Thoracic aorta (tissue), 2 donors: Measurements from ENCODE around the gene ANKRD52. TPM values are rescaled to one million over a fixed set of nuclear protein-coding genes. Genes with fewer than 3 reads are reported as not detected.
"Not testable (repeated sequence)": the region's sequence is repeated elsewhere in the genome, so short reads cannot be mapped to it uniquely, and the experiment has no call there.

Experiments used
- ATAC-seq: fragments of 150-250 bp; one replicate; pipeline ENCODE4 v1.8.0; 2017; ENCODE audit warnings: low read depth; ENCODE audit not compliant: insufficient number of reproducible peaks, low FRiP score
- DNase-seq: peaks from one replicate; pipeline ENCODE4 v3.0.0-alpha.2; 2020; ENCODE audit warnings: low spot score
- H3K27ac ChIP-seq, 2 donors: fragments of 200-600 bp; sonication (generic); 1 replicate in 1 of 2; 2 replicates in 1 of 2; pipeline ENCODE4 v1.5.1; 2016; ENCODE audit warnings: mild to moderate bottlenecking in 2 of 2, moderate library complexity in 2 of 2
- H3K27me3 ChIP-seq: fragments of 200-600 bp; sonication (generic); replicated peaks from 2 replicates; pipeline ENCODE4 v1.6.0; 2016; ENCODE audit warnings: mild to moderate bottlenecking; ENCODE audit not compliant: insufficient read depth
- H3K36me3 ChIP-seq: fragments of 200-600 bp; sonication (generic); one replicate; pipeline ENCODE4 v1.5.1; 2016
- H3K4me1 ChIP-seq, 2 donors: fragments of 200-600 bp; sonication (generic); 1 replicate in 1 of 2; 2 replicates in 1 of 2; pipeline versions ENCODE4 v1.5.1 to v1.6.0; 2016; ENCODE audit warnings: low read depth in 2 of 2, mild to moderate bottlenecking in 1 of 2; ENCODE audit not compliant: control insufficient read depth in 1 of 2
- H3K4me3 ChIP-seq: fragments of 200-600 bp; sonication (generic); 2 replicates; pipeline ENCODE4 v1.5.1; 2016; ENCODE audit warnings: mild to moderate bottlenecking
- H3K9me3 ChIP-seq: fragments of 200-600 bp; sonication (generic); 2 replicates; pipeline ENCODE4 v1.5.1; 2016
- total RNA-seq, 2 donors: library from RNA; depleted of rRNA; stranded (reverse); fragments of >200 nt; gene quantifications; one replicate each; pipeline versions ENCODE4 v1.1.0 to v1.2.3, GENCODE V29; 2016
- TF ChIP-seq, protein P1 (sequence below): fragments of 200-600 bp; sonication (generic); IDR thresholded peaks from one replicate; pipeline ENCODE4 v1.5.1; 2019; ENCODE audit warnings: antibody characterized with exemption

Gene ANKRD52
- total RNA-seq, 2 donors from 2014 or later = 30.9 to 36.3 TPM

DNA sequence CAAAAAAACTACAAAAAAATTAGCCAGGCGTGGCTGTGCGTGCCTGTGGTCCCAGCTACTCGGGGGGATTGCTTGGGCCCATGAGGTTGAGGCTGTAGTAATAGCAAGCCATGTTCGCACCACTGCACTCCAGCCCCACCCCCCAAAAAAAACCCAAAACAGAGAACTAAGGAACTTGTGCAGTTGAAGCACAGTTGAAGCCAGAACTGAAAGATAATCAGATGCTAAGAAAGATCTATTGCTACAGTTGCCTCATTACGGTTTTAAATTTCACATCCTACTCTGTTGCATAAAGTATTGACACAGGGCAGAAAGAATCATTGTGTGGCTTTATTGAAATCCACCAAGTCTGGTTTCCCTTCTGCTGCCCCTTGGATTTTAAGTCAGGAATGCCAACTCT is 38.1 kb upstream of the ANKRD52 start:
- Histone ChIP-seq H3K27me3 (no peaks in the 10 kb centered on the region), H3K4me3 (no peak overlapping the region), H3K4me1 (peaks cover 15 to 41% of the 10 kb centered on the region in 2 donors), H3K9me3 (no peaks in the 10 kb centered on the region), H3K36me3 (no peaks in the 10 kb centered on the region), H3K27ac (no peak overlapping the region)
- DNase-seq (no peak), ATAC-seq (no peak)
- TF ChIP-seq, protein P1, sequence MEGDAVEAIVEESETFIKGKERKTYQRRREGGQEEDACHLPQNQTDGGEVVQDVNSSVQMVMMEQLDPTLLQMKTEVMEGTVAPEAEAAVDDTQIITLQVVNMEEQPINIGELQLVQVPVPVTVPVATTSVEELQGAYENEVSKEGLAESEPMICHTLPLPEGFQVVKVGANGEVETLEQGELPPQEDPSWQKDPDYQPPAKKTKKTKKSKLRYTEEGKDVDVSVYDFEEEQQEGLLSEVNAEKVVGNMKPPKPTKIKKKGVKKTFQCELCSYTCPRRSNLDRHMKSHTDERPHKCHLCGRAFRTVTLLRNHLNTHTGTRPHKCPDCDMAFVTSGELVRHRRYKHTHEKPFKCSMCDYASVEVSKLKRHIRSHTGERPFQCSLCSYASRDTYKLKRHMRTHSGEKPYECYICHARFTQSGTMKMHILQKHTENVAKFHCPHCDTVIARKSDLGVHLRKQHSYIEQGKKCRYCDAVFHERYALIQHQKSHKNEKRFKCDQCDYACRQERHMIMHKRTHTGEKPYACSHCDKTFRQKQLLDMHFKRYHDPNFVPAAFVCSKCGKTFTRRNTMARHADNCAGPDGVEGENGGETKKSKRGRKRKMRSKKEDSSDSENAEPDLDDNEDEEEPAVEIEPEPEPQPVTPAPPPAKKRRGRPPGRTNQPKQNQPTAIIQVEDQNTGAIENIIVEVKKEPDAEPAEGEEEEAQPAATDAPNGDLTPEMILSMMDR = no peak

- no peaks in the 10 kb centered on the region for H3K9me3 ChIP-seq
- TF ChIP-seq, protein P1 = no peak
- H3K27me3 ChIP-seq = no peaks in the 10 kb centered on the region
- H3K36me3 ChIP-seq = no peaks in the 10 kb centered on the region
- DNase-seq (no peak), ATAC-seq (no peak)
- peaks cover 5 to 28% of the 10 kb centered on the region in 2 donors for H3K4me1 ChIP-seq
- no peak overlapping the region for H3K4me3 ChIP-seq
- no peak overlapping the region for H3K27ac ChIP-seq
These were observed 35.6 kb upstream of the ANKRD52 start for GRCh38 chr12:56293795-56294194.

DNA sequence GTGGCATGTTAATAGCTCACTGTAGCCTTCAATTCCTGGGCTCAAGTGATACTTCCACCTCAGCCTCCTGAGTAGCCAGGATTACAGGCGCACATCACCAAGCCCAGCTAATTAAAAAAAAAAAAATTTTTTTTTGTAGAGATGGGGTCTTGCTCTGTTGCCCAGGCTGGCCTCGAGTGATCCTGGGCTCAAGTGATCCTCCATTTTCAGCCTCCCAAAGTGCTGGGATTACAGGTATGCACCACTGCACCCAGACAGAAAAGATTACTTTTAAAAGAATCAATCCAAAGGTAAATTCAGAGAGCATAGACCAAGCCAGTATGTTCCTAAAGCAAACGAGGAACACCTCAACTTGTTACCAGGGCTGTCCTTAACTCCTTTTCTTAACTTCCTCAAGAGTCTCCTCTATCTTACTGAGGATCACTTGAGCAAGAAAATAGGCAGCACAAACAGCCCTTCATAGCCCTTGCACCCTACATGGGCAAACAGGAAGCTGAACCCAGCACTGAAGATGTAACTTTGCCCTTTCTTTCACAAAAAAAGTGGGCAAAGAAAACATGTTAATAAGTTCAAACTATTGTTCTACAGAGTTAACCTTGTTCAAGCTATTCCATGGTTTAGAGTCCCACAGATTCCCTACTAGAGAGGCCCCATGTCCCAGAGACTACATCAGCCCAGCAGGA is 30.7 kb upstream of the ANKRD52 start:
- Histone ChIP-seq H3K4me1 (no peaks in the 10 kb centered on the region), H3K27me3 (no peaks in the 10 kb centered on the region), H3K36me3 (peaks cover 10% of the 10 kb centered on the region), H3K27ac (no peak overlapping the region), H3K9me3 (no peaks in the 10 kb centered on the region), H3K4me3 (no peak overlapping the region)
- ATAC-seq = no peak
- TF ChIP-seq, protein P1 = no peak
- DNase-seq = no peak

- no peak for DNase-seq
- Histone ChIP-seq H3K27ac (no peak overlapping the region), H3K27me3 (no peaks in the 10 kb centered on the region), H3K36me3 (peaks cover 36% of the 10 kb centered on the region), H3K4me1 (no peaks in the 10 kb centered on the region), H3K9me3 (no peaks in the 10 kb centered on the region), H3K4me3 (no peak overlapping the region)
- TF ChIP-seq, protein P1 = no peak
- no peak for ATAC-seq
These were observed 28.1 kb upstream of the ANKRD52 start for GRCh38 chr12:56286044-56286830.

DNA sequence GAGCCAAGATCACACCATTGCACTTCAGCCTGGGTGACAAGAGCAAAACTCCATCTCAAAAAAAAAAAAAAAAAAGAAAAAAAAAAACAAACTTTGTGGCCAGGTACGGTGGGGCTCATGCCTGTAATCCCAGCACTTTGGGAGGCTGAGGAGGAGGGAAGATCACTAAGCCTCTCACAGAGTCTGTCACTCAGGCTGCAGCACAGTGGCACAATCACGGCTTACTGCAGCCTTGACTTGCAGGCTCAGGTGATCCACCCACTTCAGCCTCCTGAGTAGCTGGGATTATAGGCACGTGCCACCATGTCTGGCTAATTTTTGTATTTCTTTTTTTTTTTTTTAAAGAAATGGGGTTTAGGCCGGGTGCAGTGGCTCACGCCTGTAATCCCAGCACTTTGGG is 26.1 kb upstream of the ANKRD52 start:
- not testable (repeated sequence) for H3K27me3 ChIP-seq, ATAC-seq, H3K4me3 ChIP-seq, DNase-seq, H3K27ac ChIP-seq, H3K9me3 ChIP-seq, H3K4me1 ChIP-seq
- H3K36me3 ChIP-seq = peaks cover 41% of the 10 kb centered on the region
